ELF-1 (cell line): ENCODE data around the gene ZNF76.
A peak's percentile ranks its signal among the peaks of the same experiment; 100 is the strongest.

ENCODE experiments used
- DNase-seq: peaks from one replicate; pipeline ENCODE4 v3.0.0-alpha.2; 2016; ENCODE audit warnings: low read depth, low spot score

Gene ZNF76

GRCh38 chr6:35267446-35267845, 7.9 kb downstream of the ZNF76 start:
- no peak for DNase-seq

GRCh38 chr6:35267897-35268296, 8.4 kb downstream of the ZNF76 start:
- DNase-seq, result no peak

- no peak for DNase-seq
These were observed 12.5 kb downstream of the ZNF76 start for GRCh38 chr6:35272005-35272404.

GRCh38 chr6:35273822-35274559, 14.5 kb downstream of the ZNF76 start:
- no peak for DNase-seq

GRCh38 chr6:35275744-35276260, 16.3 kb downstream of the ZNF76 start:
- no peak for DNase-seq

GRCh38 chr6:35278708-35279107, 19.2 kb downstream of the ZNF76 start:
- DNase-seq, result no peak

GRCh38 chr6:35280903-35281302, 21.4 kb downstream of the ZNF76 start:
- DNase-seq, result no peak

- DNase-seq, result no peak
These were observed 22.9 kb downstream of the ZNF76 start for GRCh38 chr6:35282472-35282871.

GRCh38 chr6:35283361-35283760, 23.8 kb downstream of the ZNF76 start:
- DNase-seq, result no peak

GRCh38 chr6:35287671-35288396, 28.3 kb downstream of the ZNF76 start:
- DNase-seq, result no peak

GRCh38 chr6:35288834-35289233, 29.3 kb downstream of the ZNF76 start:
- DNase-seq, result no peak

- DNase-seq, result no peak
These were observed 32.0 kb downstream of the ZNF76 start for GRCh38 chr6:35291491-35291890.

GRCh38 chr6:35292494-35292893, 33.0 kb downstream of the ZNF76 start:
- no peak for DNase-seq

- DNase-seq, result no peak
These were observed 34.1 kb downstream of the ZNF76 start for GRCh38 chr6:35293681-35294080.

- DNase-seq, result peak; percentile 66
These were observed 34.9 kb downstream of the ZNF76 start for GRCh38 chr6:35294308-35294945.

- DNase-seq, result no peak
These were observed 35.5 kb downstream of the ZNF76 start for GRCh38 chr6:35295036-35295435.

GRCh38 chr6:35295521-35296315, 36.2 kb downstream of the ZNF76 start:
- DNase-seq, result no peak

- DNase-seq, result no peak
These were observed 37.5 kb downstream of the ZNF76 start for GRCh38 chr6:35296931-35297600.

GRCh38 chr6:35297601-35298481, 38.3 kb downstream of the ZNF76 start, which contains the start of gene DEF6:
Gene DEF6 (plus strand): TSS chr6:35297818. CDS start chr6:35297857, 39 bp downstream.
- DNase-seq, result peak; percentile 93

- no peak for DNase-seq
These were observed 39.1 kb downstream of the ZNF76 start for GRCh38 chr6:35298625-35299140.
